Common myeloid progenitor, CD34-positive (primary cell): ENCODE measurements around the gene RFLNA.

Experiments
- CTCF ChIA-PET: fragments of 350-600 bp; sonication (Branson Sonifier 250); formaldehyde crosslinking; loops from one replicate; lab custom pipeline; 2021; ENCODE audit warnings: antibody characterized with exemption; lab: Charles Lee
- POLR2A ChIA-PET: fragments of 350-600 bp; sonication (Branson Sonifier 250); formaldehyde crosslinking; loops from one replicate; lab custom pipeline; 2021; ENCODE audit warnings: antibody characterized with exemption; lab: Charles Lee
- DNase-seq, 3 donors: peaks; one replicate each; pipeline versions ENCODE4 v3.0.0 to v3.0.0-alpha.2; 2013
- H3K27ac ChIP-seq, 2 experiments: 1 replicate in 1 of 2; 2 replicates in 1 of 2; pipeline ENCODE4 v1.7.0; 2013; ENCODE audit warnings: inconsistent platforms in 2 of 2, low read length in 2 of 2, mild to moderate bottlenecking in 2 of 2, low read depth in 1 of 2, moderate library complexity in 1 of 2; ENCODE audit not compliant: severe bottlenecking in 2 of 2, insufficient read depth in 1 of 2, poor library complexity in 1 of 2
- H3K27me3 ChIP-seq, 5 experiments: replicated peaks in 2 of 5; 1 replicate in 3 of 5; 2 replicates in 2 of 5; pipeline versions ENCODE4 v1.6.1 to v1.7.0; 2013; ENCODE audit warnings: low read length in 4 of 5, mild to moderate bottlenecking in 2 of 5, moderate library complexity in 2 of 5, inconsistent platforms in 1 of 5; ENCODE audit not compliant: insufficient read depth in 5 of 5, control insufficient read depth in 4 of 5
- H3K36me3 ChIP-seq, 4 experiments: 1 replicate in 2 of 4; 2 replicates in 2 of 4; pipeline versions ENCODE4 v1.6.1 to v1.7.0; 2013; ENCODE audit warnings: low read length in 3 of 4, control low read depth in 1 of 4, mild to moderate bottlenecking in 1 of 4; ENCODE audit not compliant: control insufficient read depth in 4 of 4, insufficient read depth in 4 of 4
- H3K4me1 ChIP-seq, 4 experiments: 1 replicate in 3 of 4; 2 replicates in 1 of 4; pipeline versions ENCODE4 v1.6.1 to v1.7.1; 2013; ENCODE audit warnings: low read length in 3 of 4, mild to moderate bottlenecking in 3 of 4, control low read depth in 1 of 4, inconsistent platforms in 1 of 4, moderate library complexity in 1 of 4; ENCODE audit not compliant: control insufficient read depth in 4 of 4, insufficient read depth in 4 of 4; ENCODE audit errors: control extremely low read depth in 1 of 4
- H3K4me3 ChIP-seq, 7 experiments: 1 replicate in 4 of 7; 2 replicates in 3 of 7; pipeline versions ENCODE4 v1.5.1 to v1.7.0; 2013; ENCODE audit warnings: mild to moderate bottlenecking in 7 of 7, low read length in 6 of 7, moderate library complexity in 6 of 7, inconsistent platforms in 2 of 7, low read depth in 2 of 7, control low read depth in 1 of 7; ENCODE audit not compliant: insufficient read depth in 4 of 7, control insufficient read depth in 1 of 7; ENCODE audit errors: extremely low read depth in 1 of 7
- H3K9me3 ChIP-seq, 5 experiments: 1 replicate in 4 of 5; 2 replicates in 1 of 5; pipeline versions ENCODE4 v1.6.1 to v1.7.1; 2013; ENCODE audit warnings: low read length in 4 of 5, mild to moderate bottlenecking in 2 of 5, inconsistent platforms in 1 of 5, low read depth in 1 of 5, moderate library complexity in 1 of 5; ENCODE audit not compliant: control insufficient read depth in 4 of 5, insufficient read depth in 2 of 5; ENCODE audit errors: control extremely low read depth in 1 of 5
- WGBS: methylation state at CpG from one replicate; pipeline ENCODE4 v1.1.5; 2013; ENCODE audit not compliant: insufficient coverage; 5-methylcytosine and 5-hydroxymethylcytosine counted together

The RFLNA gene

GRCh38 chr12:124340080-124340900 is 45.4 kb downstream of the RFLNA start:
- Histone ChIP-seq H3K4me1 (no peaks in the 10 kb centered on the region), H3K4me3 (no peak overlapping the region), H3K36me3 (peaks cover 4 to 77% (median 47%) of the 10 kb centered on the region in 4 experiments), H3K27me3 (no peaks in the 10 kb centered on the region), H3K9me3 (no peaks in the 10 kb centered on the region), H3K27ac (no peak overlapping the region)
- DNase-seq, result no peak
- WGBS, result 96% methylated on average over 37 of the region's 42 CpGs
- ChIA-PET CTCF (interaction anchor here (0.9 kb wide), 1 partner anchor 17 kb away, joined by 3 read pairs; no protein-coding TSS in a partner anchor), POLR2A (no interaction called here)

- Histone ChIP-seq H3K27ac (no peak overlapping the region), H3K9me3 (no peaks in the 10 kb centered on the region), H3K36me3 (peaks cover 4 to 77% (median 49%) of the 10 kb centered on the region in 4 experiments), H3K4me1 (no peaks in the 10 kb centered on the region), H3K27me3 (no peaks in the 10 kb centered on the region), H3K4me3 (no peak overlapping the region)
- ChIA-PET POLR2A (no interaction called here), CTCF (no interaction called here)
- no peak for DNase-seq
- 93% methylated on average over 25 of the region's 27 CpGs for WGBS
Measured at GRCh38 chr12:124341645-124342069, 46.8 kb downstream of the RFLNA start.

GRCh38 chr12:124344022-124344421 is 49.1 kb downstream of the RFLNA start:
- peaks cover 5 to 86% (median 58%) of the 10 kb centered on the region in 4 experiments for H3K36me3 ChIP-seq
- H3K4me1 ChIP-seq, result no peaks in the 10 kb centered on the region

GRCh38 chr12:124344526-124344925 is 49.6 kb downstream of the RFLNA start:
- no peaks in the 10 kb centered on the region for H3K4me1 ChIP-seq
- H3K27me3 ChIP-seq, result no peaks in the 10 kb centered on the region
- H3K36me3 ChIP-seq, result peaks cover 5 to 87% (median 59%) of the 10 kb centered on the region in 4 experiments
- H3K9me3 ChIP-seq, result no peaks in the 10 kb centered on the region
- no peak overlapping the region for H3K4me3 ChIP-seq
- 99% methylated on average over 35 of the region's 38 CpGs for WGBS
- ChIA-PET CTCF (interaction anchor here (0.8 to 1.4 kb wide), 3 partner anchors 10 to 421 kb away, joined by 3 read pairs; no protein-coding TSS in a partner anchor), POLR2A (no interaction called here)
- H3K27ac ChIP-seq, result no peak overlapping the region
- no peak for DNase-seq

More at GRCh38 chr12:124344022-124344421, 49.1 kb downstream of the RFLNA start:
- no peaks in the 10 kb centered on the region for H3K9me3 ChIP-seq
- H3K27ac ChIP-seq, result no peak overlapping the region
- 93% methylated on average over 9 of the region's 9 CpGs for WGBS
- no peaks in the 10 kb centered on the region for H3K27me3 ChIP-seq
- no peak overlapping the region for H3K4me3 ChIP-seq
- ChIA-PET POLR2A (no interaction called here), CTCF (interaction anchor here (0.8 to 1.4 kb wide), 3 partner anchors 9 to 422 kb away, joined by 3 read pairs; no protein-coding TSS in a partner anchor)
- DNase-seq, result no peak

GRCh38 chr12:124345795-124346194 is 50.9 kb downstream of the RFLNA start:
- ChIA-PET POLR2A (no interaction called here), CTCF (interaction anchor here (1.6 kb wide), 1 partner anchor 307 kb away, joined by 3 read pairs; no protein-coding TSS in a partner anchor)
- no peaks in the 10 kb centered on the region for H3K27me3 ChIP-seq
- H3K9me3 ChIP-seq, result no peaks in the 10 kb centered on the region
- H3K27ac ChIP-seq, result no peak overlapping the region
- DNase-seq, result no peak
- WGBS, result over 99% methylated on average over 13 of the region's 13 CpGs
- peaks cover 8 to 88% (median 64%) of the 10 kb centered on the region in 4 experiments for H3K36me3 ChIP-seq
- H3K4me1 ChIP-seq, result no peaks in the 10 kb centered on the region
- no peak overlapping the region for H3K4me3 ChIP-seq

- H3K4me1 ChIP-seq, result no peaks in the 10 kb centered on the region
- ChIA-PET POLR2A (no interaction called here), CTCF (interaction anchor here (0.8 to 2.2 kb wide), 9 partner anchors 9 to 425 kb away, joined by 3 to 10 read pairs (median 5); no protein-coding TSS in a partner anchor)
- no peaks in the 10 kb centered on the region for H3K27me3 ChIP-seq
- DNase-seq, result no peak
- WGBS, result 98% methylated on average over 37 of the region's 38 CpGs
- H3K36me3 ChIP-seq, result peaks cover 13 to 89% (median 70%) of the 10 kb centered on the region in 4 experiments
- no peaks in the 10 kb centered on the region for H3K9me3 ChIP-seq
- H3K4me3 ChIP-seq, result no peak overlapping the region
- H3K27ac ChIP-seq, result no peak overlapping the region
Measured at GRCh38 chr12:124346425-124347168, 51.7 kb downstream of the RFLNA start.
